Measurements from ENCODE around the gene EGFL7. TPM values are rescaled to one million over a fixed set of nuclear protein-coding genes. Genes with fewer than 3 reads are reported as not detected.

Gene EGFL7
- total RNA-seq, 1 experiment from 2014 or later, result 54.6 TPM

GRCh38 chr9:136721339-136722092, 58.8 kb downstream of the EGFL7 start:
- TF ChIP-seq MLX (CRISPR knock-in tag; IDR thresholded peaks at IDR 0.05), result 0 out of 2 replicates have a peak, but pooled peaks have one; percentile 6
- TF ChIP-seq, protein P1, sequence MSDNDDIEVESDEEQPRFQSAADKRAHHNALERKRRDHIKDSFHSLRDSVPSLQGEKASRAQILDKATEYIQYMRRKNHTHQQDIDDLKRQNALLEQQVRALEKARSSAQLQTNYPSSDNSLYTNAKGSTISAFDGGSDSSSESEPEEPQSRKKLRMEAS (CRISPR knock-in tag; IDR thresholded peaks at IDR 0.05), result no peak
- DNase-seq (ENCODE audit: low spot score) (no peak), ATAC-seq (peak; percentile 1)
- Mint-ChIP-seq H3K4me1 (peaks cover 12% of the 10 kb centered on the region), H3K4me3 (no peak overlapping the region), H3K27ac (no peak overlapping the region), H3K36me3 (peaks cover 31% of the 10 kb centered on the region), H3K9me3 (no peaks in the 10 kb centered on the region), H3K27me3 (ENCODE audit: low read depth) (no peaks in the 10 kb centered on the region)
- POLR2A ChIA-PET, result interaction anchor here (0.5 kb wide), 1 partner anchor 40 kb away, joined by 3 read pairs; no protein-coding TSS in a partner anchor
- CTCF ChIA-PET, result interaction anchor here (0.7 to 3.0 kb wide), 6 partner anchors 7 to 314 kb away, joined by 3 to 17 read pairs (median 8); partner anchors contain the start of genes LCN10 and LCN8

Small RNA genes lying within 50 kb of the gene (microRNA-seq; reads per million reads assigned to microRNA genes)
- 569 reads per million, percentile 85 among the genes with 10 or more reads in this experiment for gene MIR126 (ENCODE audit: borderline number of aligned reads)

Other genes starting within 250 kb of the EGFL7 start
- 23.6 to 25.5 TPM (median 24.0 TPM) in 3 replicates for gene INPP5E, start 223.1 kb upstream of the EGFL7 start, total RNA-seq (2021)
- 52.1 to 70.9 TPM (median 52.3 TPM) in 3 replicates for gene SEC16A, start 179.9 kb upstream of the EGFL7 start, total RNA-seq (2021)
- gene NOTCH1, start 116.9 kb upstream of the EGFL7 start, total RNA-seq (2021), result 76.7 to 95.6 TPM (median 79.2 TPM) in 3 replicates
- gene AGPAT2, start 24.5 kb downstream of the EGFL7 start, total RNA-seq (2021), result 40.2 to 42.2 TPM (median 41.2 TPM) in 3 replicates
- 45.4 to 49.8 TPM (median 48.9 TPM) in 3 replicates for gene DIPK1B, start 49.7 kb downstream of the EGFL7 start, total RNA-seq (2021)
- 2.4 to 3.7 TPM (median 3.3 TPM) in 3 replicates for gene LCN10, start 80.0 kb downstream of the EGFL7 start, total RNA-seq (2021)
- gene LCN6, start 85.6 kb downstream of the EGFL7 start, total RNA-seq (2021), result not detected in 3 replicates
- gene LCN8, start 95.3 kb downstream of the EGFL7 start, total RNA-seq (2021), result 0.21 TPM in 1 of 3 replicates, not detected in the others
- gene LCN15, start 101.6 kb downstream of the EGFL7 start, total RNA-seq (2021), result 0.52 to 1.0 TPM (median 0.96 TPM) in 3 replicates
- 72.0 to 86.7 TPM (median 86.1 TPM) in 3 replicates for gene TMEM141, start 128.4 kb downstream of the EGFL7 start, total RNA-seq (2021)
- 1.7 to 2.1 TPM (median 2.0 TPM) in 3 replicates for gene CCDC183, start 133.4 kb downstream of the EGFL7 start, total RNA-seq (2021)
- gene RABL6, start 145.0 kb downstream of the EGFL7 start, total RNA-seq (2021), result 134 to 171 TPM (median 139 TPM) in 3 replicates
- 1.6 to 1.7 TPM (median 1.6 TPM) in 3 replicates for gene AJM1, start 179.6 kb downstream of the EGFL7 start, total RNA-seq (2021)
- 138 to 176 TPM (median 173 TPM) in 3 replicates for gene PHPT1, start 186.5 kb downstream of the EGFL7 start, total RNA-seq (2021)
- gene MAMDC4, start 189.4 kb downstream of the EGFL7 start, total RNA-seq (2021), result 6.7 to 12.1 TPM (median 10.9 TPM) in 3 replicates
- 312 to 334 TPM (median 328 TPM) in 3 replicates for gene EDF1, start 203.4 kb downstream of the EGFL7 start, total RNA-seq (2021)
- 55.0 to 62.5 TPM (median 61.3 TPM) in 3 replicates for gene TRAF2, start 223.6 kb downstream of the EGFL7 start, total RNA-seq (2021)